Tibial nerve (tissue), 4 donors: Measurements from ENCODE around the gene DYNLL1. TPM values are rescaled to one million over a fixed set of nuclear protein-coding genes. Genes with fewer than 3 reads are reported as not detected.
"Not testable (repeated sequence)": the region's sequence is repeated elsewhere in the genome, so short reads cannot be mapped to it uniquely, and the experiment has no call there.

Source experiments
- DNase-seq, 2 donors: peaks; one replicate each; pipeline ENCODE4 v3.0.0-alpha.2; 2019; ENCODE audit warnings: low spot score in 2 of 2
- H3K27ac ChIP-seq, 4 donors: fragments of 200-600 bp; sonication (generic) in 3 of 4; one replicate each; pipeline ENCODE4 v1.5.1; 2017 to 2019; ENCODE audit warnings: mild to moderate bottlenecking in 1 of 4
- H3K27me3 ChIP-seq, 2 donors: fragments of 200-600 bp; sonication (generic) in 1 of 2; one replicate each; pipeline versions ENCODE4 v1.5.1 to v1.6.0; 2017 to 2019
- H3K36me3 ChIP-seq, 3 donors: fragments of 200-600 bp; sonication (generic); one replicate each; pipeline ENCODE4 v1.5.1; 2018 to 2019
- H3K4me1 ChIP-seq, 4 donors: fragments of 200-600 bp; sonication (generic) in 3 of 4; one replicate each; pipeline ENCODE4 v1.5.1; 2017 to 2019
- H3K4me3 ChIP-seq, 4 donors: fragments of 200-600 bp; sonication (generic) in 3 of 4; one replicate each; pipeline ENCODE4 v1.5.1; 2017 to 2019; ENCODE audit warnings: mild to moderate bottlenecking in 1 of 4, moderate library complexity in 1 of 4
- H3K9me3 ChIP-seq, 4 donors: fragments of 200-600 bp; sonication (generic) in 3 of 4; one replicate each; pipeline ENCODE4 v1.5.1; 2017 to 2019
- CTCF ChIP-seq, 5 experiments: fragments of 200-600 bp in 3 of 5; fragments of 450-650 bp in 2 of 5; sonication (generic) in 3 of 5; IDR thresholded peaks; one replicate each; pipeline ENCODE4 v1.5.1; 2016 to 2019; ENCODE audit warnings: antibody characterized with exemption in 5 of 5, mild to moderate bottlenecking in 3 of 5, moderate library complexity in 2 of 5
- EP300 ChIP-seq, 2 donors: sonication (generic); formaldehyde crosslinking; IDR thresholded peaks; one replicate each; pipeline ENCODE4 v1.6.1; 2017; ENCODE audit warnings: antibody characterized with exemption in 2 of 2, mild to moderate bottlenecking in 1 of 2
- POLR2A ChIP-seq, 2 donors: fragments of 450-650 bp; IDR thresholded peaks; one replicate each; pipeline ENCODE4 v1.6.1; 2017; ENCODE audit warnings: antibody characterized with exemption in 2 of 2, mild to moderate bottlenecking in 2 of 2, moderate library complexity in 2 of 2
- WGBS, 2 donors: methylation state at CpG; one replicate each; pipeline ENCODE4 v1.1.5; 2018; 5-methylcytosine and 5-hydroxymethylcytosine counted together
- total RNA-seq, 4 donors: library from RNA; depleted of rRNA; stranded (reverse); fragments of >200 nt; gene quantifications; one replicate each; pipeline ENCODE4 v1.1.0, GENCODE V29; 2016

Gene DYNLL1
- total RNA-seq, 4 donors from 2014 or later: 175 to 306 (median 258) TPM

- Histone ChIP-seq H3K9me3 (no peaks in the 10 kb centered on the region), H3K27me3 (no peaks in the 10 kb centered on the region), H3K27ac (no peak overlapping the region), H3K4me3 (no peak overlapping the region), H3K4me1 (no peaks in the 10 kb centered on the region), H3K36me3 (peaks cover 0 to 24% (median 0%) of the 10 kb centered on the region in 3 donors)
- TF ChIP-seq POLR2A (IDR thresholded peaks at IDR 0.05): no peak
- TF ChIP-seq CTCF (IDR thresholded peaks at IDR 0.05): no peak
- TF ChIP-seq EP300 (IDR thresholded peaks at IDR 0.05): no peak
- no peak for DNase-seq
- 86 to 89% methylated on average over 7 of the region's 7 CpGs for WGBS, 2 donors
These were observed 9.7 kb upstream of the DYNLL1 start for GRCh38 chr12:120485961-120486881.

DNA sequence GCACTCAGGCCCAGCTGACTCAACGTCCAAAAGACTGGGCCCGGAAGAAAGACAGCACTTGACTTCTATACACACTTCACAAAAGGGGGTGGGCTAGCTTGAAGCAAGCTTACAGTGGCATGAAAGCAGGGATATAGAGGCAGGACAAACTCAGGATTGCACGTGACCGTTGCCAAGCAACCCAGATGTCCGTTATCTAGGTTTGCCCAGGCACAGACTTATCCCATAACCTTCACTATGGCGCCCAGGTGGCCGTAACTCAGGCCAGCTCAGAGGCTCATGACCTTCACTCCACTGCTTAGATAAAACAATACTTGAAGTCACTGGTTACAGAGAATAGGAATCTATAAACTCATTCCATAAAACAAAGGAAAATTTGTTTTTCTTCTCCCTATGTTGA is 8.4 kb upstream of the DYNLL1 start:
- not testable (repeated sequence) for H3K27ac ChIP-seq, H3K27me3 ChIP-seq, H3K4me1 ChIP-seq, H3K9me3 ChIP-seq, H3K4me3 ChIP-seq, DNase-seq
- 75 to 79% methylated on average over 7 of the region's 7 CpGs for WGBS, 2 donors
- H3K36me3 ChIP-seq: peaks cover 0 to 25% (median 0%) of the 10 kb centered on the region in 3 donors

DNA sequence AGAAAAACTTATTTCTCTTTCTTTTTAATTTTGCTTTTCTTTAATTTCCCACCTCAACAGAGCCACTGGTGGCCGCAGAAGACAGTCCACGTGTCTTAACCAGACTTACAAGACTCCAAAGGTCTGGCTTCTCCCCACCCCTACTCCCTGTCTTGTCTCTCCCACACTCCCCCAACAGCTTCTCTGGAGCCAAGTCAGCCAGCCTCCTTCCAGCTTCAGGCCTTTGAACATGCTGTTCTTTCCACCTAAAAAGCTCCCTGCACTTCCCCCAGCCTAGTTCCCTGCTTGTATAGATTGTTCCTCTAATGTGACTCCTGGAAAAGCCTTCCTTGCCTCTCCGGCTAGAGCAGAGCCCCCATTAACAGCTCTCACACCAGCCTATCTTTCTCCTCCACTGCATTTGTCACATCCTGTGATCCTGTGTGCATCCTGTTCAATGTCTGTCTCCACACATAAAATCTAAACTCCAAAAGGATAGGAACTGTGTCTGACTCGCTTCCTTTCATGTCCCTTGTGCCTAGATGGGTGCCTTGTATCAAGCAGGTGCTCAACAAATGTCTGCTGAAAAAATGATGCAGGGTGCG is 7.8 kb upstream of the DYNLL1 start:
- no peaks in the 10 kb centered on the region for H3K27me3 ChIP-seq
- TF ChIP-seq EP300 (IDR thresholded peaks at IDR 0.05) (no peak), POLR2A (IDR thresholded peaks at IDR 0.05) (no peak)
- no peaks in the 10 kb centered on the region for H3K9me3 ChIP-seq
- peaks cover 0 to 19% (median 0%) of the 10 kb centered on the region in 3 donors for H3K36me3 ChIP-seq
- no peaks in the 10 kb centered on the region for H3K4me1 ChIP-seq
- WGBS, 2 donors: 71 to 75% methylated on average over 5 of the region's 5 CpGs
- no peak overlapping the region for H3K27ac ChIP-seq
- no peak overlapping the region for H3K4me3 ChIP-seq
- DNase-seq: no peak

GRCh38 chr12:120489018-120489417 is 6.9 kb upstream of the DYNLL1 start:
- TF ChIP-seq POLR2A (IDR thresholded peaks at IDR 0.05) (no peak), EP300 (IDR thresholded peaks at IDR 0.05) (no peak), CTCF (IDR thresholded peaks at IDR 0.05) (no peak)
- Histone ChIP-seq H3K27ac (no peak overlapping the region), H3K36me3 (peaks cover 0 to 19% (median 0%) of the 10 kb centered on the region in 3 donors), H3K4me1 (no peaks in the 10 kb centered on the region), H3K9me3 (no peaks in the 10 kb centered on the region), H3K4me3 (no peak overlapping the region), H3K27me3 (no peaks in the 10 kb centered on the region)
- WGBS, 2 donors: 89 to 94% methylated on average over 4 of the region's 4 CpGs
- no peak for DNase-seq

DNA sequence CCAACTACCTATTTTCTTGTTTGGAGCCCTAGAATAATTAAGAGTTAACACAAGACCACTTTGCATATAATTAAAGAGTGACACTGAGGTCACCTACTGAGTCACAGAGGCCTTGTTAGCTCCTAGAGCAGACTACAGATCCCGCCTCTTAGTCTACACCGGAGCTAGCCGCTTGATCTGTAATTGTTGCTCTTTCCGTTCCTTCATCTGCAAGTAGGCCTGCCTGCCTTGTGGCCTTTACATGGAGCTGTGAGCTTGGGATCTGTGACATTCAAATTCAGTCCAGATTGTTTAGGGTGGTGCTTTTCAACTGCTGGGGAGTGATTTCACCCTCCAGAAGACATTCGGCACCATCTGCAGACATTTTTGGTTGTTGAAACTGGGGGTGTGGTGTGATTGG is 5.6 kb upstream of the DYNLL1 start:
- no peaks in the 10 kb centered on the region for H3K9me3 ChIP-seq
- no peak for DNase-seq
- no peaks in the 10 kb centered on the region for H3K27me3 ChIP-seq
- H3K4me1 ChIP-seq: peaks cover 0 to 6% (median 2%) of the 10 kb centered on the region in 4 donors
- peaks cover 0 to 19% (median 0%) of the 10 kb centered on the region in 3 donors for H3K36me3 ChIP-seq
- no peak overlapping the region for H3K27ac ChIP-seq
- TF ChIP-seq EP300 (IDR thresholded peaks at IDR 0.05) (no peak), POLR2A (IDR thresholded peaks at IDR 0.05) (no peak), CTCF (IDR thresholded peaks at IDR 0.05) (no peak)
- 89 to 93% methylated on average over 5 of the region's 5 CpGs for WGBS, 2 donors
- H3K4me3 ChIP-seq: no peak overlapping the region
